H9 (cell line): ENCODE measurements around the gene IGFLR1. TPM values are rescaled to one million over a fixed set of nuclear protein-coding genes. Genes with fewer than 3 reads are reported as not detected.

Experiments
- DNase-seq: peaks from one replicate; pipeline ENCODE4 v3.0.0-alpha.2; 2017
- H2AFZ ChIP-seq: one replicate; pipeline ENCODE4 v1.6.1; 2013; ENCODE audit warnings: mild to moderate bottlenecking, low read length, control low read depth, moderate library complexity
- H2AK5ac ChIP-seq: 2 replicates; pipeline ENCODE4 v1.6.1; 2013; ENCODE audit warnings: low read length, control low read depth, mixed read lengths; ENCODE audit not compliant: insufficient read length
- H2BK120ac ChIP-seq: one replicate; pipeline ENCODE4 v1.6.1; 2013; ENCODE audit warnings: low read depth, mild to moderate bottlenecking, low read length, control low read depth, inconsistent platforms; ENCODE audit not compliant: poor library complexity, severe bottlenecking
- H2BK12ac ChIP-seq: 2 replicates; pipeline ENCODE4 v1.6.1; 2013; ENCODE audit warnings: low read length, control low read depth, mixed read lengths, low read depth; ENCODE audit not compliant: insufficient read length
- H2BK15ac ChIP-seq: 2 replicates; pipeline ENCODE4 v1.6.1; 2013; ENCODE audit warnings: low read depth, low read length, control low read depth
- H2BK20ac ChIP-seq: one replicate; pipeline ENCODE4 v1.6.1; 2013; ENCODE audit warnings: low read depth, mild to moderate bottlenecking, low read length, control low read depth, inconsistent platforms; ENCODE audit not compliant: poor library complexity, severe bottlenecking
- H2BK5ac ChIP-seq: 2 replicates; pipeline ENCODE4 v1.6.1; 2013; ENCODE audit warnings: low read length, control low read depth, mixed read lengths; ENCODE audit not compliant: insufficient read length
- H3K14ac ChIP-seq: 2 replicates; pipeline ENCODE4 v1.6.1; 2013; ENCODE audit warnings: low read length, control low read depth; ENCODE audit not compliant: insufficient read depth
- H3K18ac ChIP-seq: 2 replicates; pipeline ENCODE4 v1.6.1; 2013; ENCODE audit warnings: low read depth, mild to moderate bottlenecking, mixed read lengths, low read length, control low read depth; ENCODE audit not compliant: insufficient read length
- H3K23ac ChIP-seq: 2 replicates; pipeline ENCODE4 v1.6.1; 2013; ENCODE audit warnings: low read length, control low read depth, mixed read lengths, low read depth; ENCODE audit not compliant: insufficient read length
- H3K23me2 ChIP-seq: 2 replicates; pipeline ENCODE4 v1.6.1; 2013; ENCODE audit warnings: low read depth, mild to moderate bottlenecking, mixed read lengths, low read length, control low read depth; ENCODE audit not compliant: insufficient read length, poor library complexity, severe bottlenecking
- H3K27ac ChIP-seq: 2 replicates; pipeline ENCODE4 v1.5.1; 2013; ENCODE audit warnings: low read length, control low read depth, mixed read lengths, low read depth; ENCODE audit not compliant: insufficient read length
- H3K27me3 ChIP-seq: 2 replicates; pipeline ENCODE4 v1.6.1; 2013; ENCODE audit warnings: low read length, control low read depth, inconsistent platforms; ENCODE audit not compliant: insufficient read depth
- H3K4ac ChIP-seq: 2 replicates; pipeline ENCODE4 v1.6.1; 2013; ENCODE audit warnings: low read depth, mild to moderate bottlenecking, control low read depth, inconsistent platforms, low read length, moderate library complexity
- H3K4me1 ChIP-seq: 2 replicates; pipeline ENCODE4 v1.6.1; 2013; ENCODE audit warnings: low read length, control low read depth, inconsistent platforms; ENCODE audit not compliant: insufficient read depth
- H3K4me2 ChIP-seq: 2 replicates; pipeline ENCODE4 v1.6.1; 2013; ENCODE audit warnings: low read length, control low read depth, mixed read lengths; ENCODE audit not compliant: insufficient read length, insufficient read depth
- H3K56ac ChIP-seq: 2 replicates; pipeline ENCODE4 v1.6.1; 2013; ENCODE audit warnings: low read depth, mild to moderate bottlenecking, mixed read lengths, low read length, control low read depth; ENCODE audit not compliant: insufficient read length
- H3K79me1 ChIP-seq: 2 replicates; pipeline ENCODE4 v1.6.1; 2013; ENCODE audit warnings: low read depth, mild to moderate bottlenecking, moderate library complexity, low read length, control low read depth, inconsistent platforms; ENCODE audit not compliant: insufficient read depth, poor library complexity, severe bottlenecking
- H3K79me2 ChIP-seq: 2 replicates; pipeline ENCODE4 v1.6.1; 2013; ENCODE audit warnings: low read length, control low read depth, inconsistent platforms; ENCODE audit not compliant: insufficient read depth
- H3K9ac ChIP-seq: 2 replicates; pipeline ENCODE4 v1.6.1; 2013; ENCODE audit warnings: low read length, control low read depth, mixed read lengths; ENCODE audit not compliant: insufficient read length; ENCODE audit errors: extremely low read depth
- H3K9me3 ChIP-seq: one replicate; pipeline ENCODE4 v1.6.1; 2013; ENCODE audit warnings: low read depth, low read length, inconsistent platforms; ENCODE audit not compliant: control insufficient read depth
- H3T11ph ChIP-seq: one replicate; pipeline ENCODE4 v1.6.1; 2013; ENCODE audit warnings: mild to moderate bottlenecking, low read length, control low read depth, inconsistent platforms
- H4K20me1 ChIP-seq: one replicate; pipeline ENCODE4 v1.6.1; 2013; ENCODE audit not compliant: control insufficient read depth, insufficient read length, insufficient read depth
- H4K5ac ChIP-seq: 2 replicates; pipeline ENCODE4 v1.6.1; 2013; ENCODE audit warnings: low read depth, mild to moderate bottlenecking, mixed read lengths, low read length, control low read depth; ENCODE audit not compliant: insufficient read length
- H4K8ac ChIP-seq: replicated peaks from 2 replicates; pipeline ENCODE4 v1.6.1; 2013; ENCODE audit warnings: low read length, control low read depth, mixed read lengths, low read depth; ENCODE audit not compliant: insufficient read length
- H4K91ac ChIP-seq: 2 replicates; pipeline ENCODE4 v1.6.1; 2013; ENCODE audit warnings: low read depth, mild to moderate bottlenecking, moderate library complexity, mixed read lengths, low read length, control low read depth; ENCODE audit not compliant: insufficient read length
- H3K27ac Mint-ChIP-seq, 3 experiments: 2 replicates in 2 of 3; 3 replicates in 1 of 3; pipeline ENCODE4 v1.8.0; 2020 to 2021; ENCODE audit warnings: mixed read lengths in 3 of 3, mild to moderate bottlenecking in 1 of 3, moderate library complexity in 1 of 3
- H3K27me3 Mint-ChIP-seq: 2 replicates; pipeline ENCODE4 v1.8.0; 2021; ENCODE audit warnings: low read depth, mild to moderate bottlenecking, moderate library complexity, mixed read lengths
- H3K36me3 Mint-ChIP-seq, 3 experiments: 2 replicates in 2 of 3; 3 replicates in 1 of 3; pipeline ENCODE4 v1.8.0; 2020 to 2021; ENCODE audit warnings: low read depth in 3 of 3, mixed read lengths in 3 of 3; ENCODE audit not compliant: insufficient read depth in 1 of 3
- H3K4me1 Mint-ChIP-seq, 2 experiments: 2 replicates each; pipeline ENCODE4 v1.8.0; 2020; ENCODE audit warnings: mixed read lengths in 2 of 2
- H3K4me3 Mint-ChIP-seq, 2 experiments: 2 replicates in 1 of 2; 3 replicates in 1 of 2; pipeline ENCODE4 v1.8.0; 2020 to 2021; ENCODE audit warnings: mild to moderate bottlenecking in 2 of 2, mixed read lengths in 2 of 2, moderate library complexity in 1 of 2
- H3K9me3 Mint-ChIP-seq, 2 experiments: 2 replicates in 1 of 2; 3 replicates in 1 of 2; pipeline ENCODE4 v1.8.0; 2020; ENCODE audit warnings: mild to moderate bottlenecking in 2 of 2, mixed read lengths in 2 of 2, moderate library complexity in 1 of 2
- CTCF ChIP-seq: fragments of 200-600 bp; sonication (generic); conservative IDR thresholded peaks from 3 replicates; pipeline ENCODE4 v1.8.0; 2021; ENCODE audit warnings: antibody characterized with exemption, mild to moderate bottlenecking
- WGBS: extraction: QIAGEN DNeasy Blood & Tissue Kit; methylation state at CpG from one replicate; pipeline ENCODE4 v1.1.7; 2013; ENCODE audit warnings: missing lambda C conversion rate, low lambda C conversion rate, mixed read lengths; ENCODE audit not compliant: insufficient read length; ENCODE audit errors: extremely low coverage; 5-methylcytosine and 5-hydroxymethylcytosine counted together
- total RNA-seq: library from RNA; stranded (reverse); gene quantifications from 2 replicates; pipeline ENCODE4 v1.2.1, GENCODE V29; 2021

Gene IGFLR1
- total RNA-seq, 1 experiment from 2014 or later: 2.9 TPM

DNA sequence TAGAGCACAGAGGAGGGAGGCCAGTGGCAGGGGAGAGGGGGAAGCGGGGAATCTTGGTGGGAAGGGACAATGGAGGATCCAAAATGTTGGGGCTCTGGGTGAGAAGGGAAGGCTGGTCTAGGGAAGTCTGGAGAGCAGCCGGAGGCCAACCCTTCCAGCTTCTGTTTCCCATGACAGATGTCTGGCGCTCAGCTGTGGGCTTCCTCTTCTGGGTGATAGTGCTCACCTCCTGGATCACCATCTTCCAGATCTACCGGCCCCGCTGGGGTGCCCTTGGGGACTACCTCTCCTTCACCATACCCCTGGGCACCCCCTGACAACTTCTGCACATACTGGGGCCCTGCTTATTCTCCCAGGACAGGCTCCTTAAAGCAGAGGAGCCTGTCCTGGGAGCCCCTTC is 4.3 kb upstream of the IGFLR1 start:
- Histone ChIP-seq H3K27ac (no peak overlapping the region), H2BK12ac (no peak overlapping the region), H3K4me2 (peak overlapping the region; percentile 95), H4K5ac (no peak overlapping the region), H3K9me3 (no peaks in the 10 kb centered on the region), H3K4me1 (peaks cover 4% of the 10 kb centered on the region; the same call in 1 of the 2 replicates), H3K23ac (no peak overlapping the region), H3K9ac (peak overlapping the region; percentile 51), H2BK5ac (no peak overlapping the region), H4K8ac (no peak overlapping the region), H3K56ac (no peak overlapping the region), H4K91ac (no peak overlapping the region), H3T11ph (no peak overlapping the region), H4K20me1 (no peaks in the 10 kb centered on the region), H3K4ac (no peak overlapping the region), H2BK15ac (no peak overlapping the region), H3K14ac (no peak overlapping the region), H3K79me1 (peaks cover 3% of the 10 kb centered on the region), H3K79me2 (no peaks in the 10 kb centered on the region), H2BK20ac (no peak overlapping the region), H3K23me2 (peaks cover 16% of the 10 kb centered on the region), H2AFZ (no peak overlapping the region), H2AK5ac (no peak overlapping the region), H3K18ac (no peak overlapping the region), H2BK120ac (no peak overlapping the region), H3K27me3 (no peaks in the 10 kb centered on the region)
- peak overlapping the region; percentile 96 for H3K4me3 Mint-ChIP-seq
- WGBS: no CpG with 5 or more reads among the region's 5 CpGs
- no peaks in the 10 kb centered on the region for H3K9me3 Mint-ChIP-seq
- no peak for DNase-seq
- no peak for TF ChIP-seq CTCF
- peaks cover 20 to 38% of the 10 kb centered on the region in 2 experiments for H3K4me1 Mint-ChIP-seq
- H3K36me3 Mint-ChIP-seq: peaks cover 3 to 17% (median 5%) of the 10 kb centered on the region in 3 experiments; a peak in 4 of 7 replicates
- no peaks in the 10 kb centered on the region for H3K27me3 Mint-ChIP-seq
- peak overlapping the region; percentile 100; a peak in 3 of 7 replicates for H3K27ac Mint-ChIP-seq
